ENCODE results near the gene ODF4.
"Not testable (repeated sequence)": the region's sequence is repeated elsewhere in the genome, so short reads cannot be mapped to it uniquely, and the experiment has no call there.

The ODF4 gene

DNA sequence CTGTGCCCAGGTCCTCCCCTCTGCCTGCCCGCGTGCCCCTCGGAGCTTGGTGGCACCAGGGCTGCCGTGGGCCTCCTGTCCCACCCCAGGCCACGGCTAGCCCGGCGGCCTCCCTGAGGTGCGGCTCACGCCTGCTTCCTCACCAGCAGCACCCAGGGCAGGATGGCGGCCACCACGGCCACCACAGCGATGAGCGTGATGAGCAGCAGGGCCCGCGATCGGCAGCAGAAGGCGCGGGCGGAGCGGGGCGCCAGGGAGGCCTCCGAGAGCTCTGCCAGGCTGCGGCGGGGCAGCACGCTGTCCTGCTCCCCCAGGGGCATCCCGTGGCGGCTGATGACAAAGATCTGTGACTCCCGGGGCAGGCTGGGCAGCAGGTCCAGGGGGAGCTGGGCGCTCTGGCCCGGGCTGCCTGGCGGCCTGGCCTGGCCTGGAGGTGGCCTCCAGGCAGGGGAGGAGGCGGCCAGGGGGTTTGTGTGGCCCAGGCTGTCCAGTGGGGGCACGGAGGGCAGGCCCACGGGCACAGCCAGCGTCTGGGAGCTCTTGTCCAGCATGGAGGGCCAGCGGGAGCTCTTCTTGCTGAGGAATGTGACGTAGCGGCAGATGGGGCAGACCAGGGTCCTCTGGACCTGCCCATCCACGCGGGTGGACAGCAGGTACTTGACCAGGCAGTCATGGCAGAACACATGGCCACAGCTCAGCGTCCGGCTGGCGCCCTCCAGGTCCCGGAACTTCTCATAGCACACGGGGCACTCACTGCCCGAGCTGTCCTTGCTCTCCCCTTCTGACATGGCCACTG lies 53.2 kb downstream of the ODF4 start:
- no peak overlapping the region for H3K4me3 ChIP-seq (replicated peaks in 1 of 2; ENCODE audit: low read depth in 2 of 2, low read length in 2 of 2)

DNA sequence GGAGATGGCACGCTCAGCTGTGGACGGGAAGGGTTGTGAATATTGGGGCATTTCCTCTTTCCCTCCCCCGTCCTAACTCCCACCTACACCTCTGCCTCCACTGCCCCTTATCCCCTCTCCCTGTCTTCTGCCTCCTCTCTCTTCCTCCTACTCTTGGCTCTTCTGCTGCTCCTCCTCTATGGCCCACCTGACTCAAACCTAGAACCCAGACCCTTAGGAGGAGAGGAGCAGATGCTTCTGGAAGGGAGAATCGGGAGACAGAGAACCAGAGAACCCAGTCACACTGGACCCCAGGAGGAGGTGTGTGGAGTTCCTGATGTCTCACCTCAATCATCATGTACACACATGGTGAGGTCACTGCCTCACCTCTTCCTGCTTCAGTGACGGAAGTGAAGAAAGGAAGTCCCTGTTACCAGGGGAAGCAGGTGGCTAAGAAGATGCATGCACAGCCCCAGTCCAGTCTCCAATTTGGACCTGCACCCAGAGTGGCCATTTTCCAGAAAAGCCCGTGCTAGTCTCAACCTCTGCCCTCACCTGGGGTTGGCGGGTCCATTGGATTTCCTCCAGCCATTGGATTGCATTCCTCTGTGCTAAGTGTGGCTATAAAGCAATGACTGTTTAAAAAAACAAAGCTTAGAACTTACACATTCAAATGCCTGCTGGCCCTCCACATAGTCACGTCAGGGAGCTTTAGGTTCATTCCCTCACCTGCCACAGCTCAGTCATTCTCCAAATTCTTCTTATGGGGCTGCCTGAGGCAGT lies 54.0 kb downstream of the ODF4 start:
- H3K4me3 ChIP-seq (replicated peaks in 1 of 2; ENCODE audit: low read depth in 2 of 2, low read length in 2 of 2): no peak overlapping the region
- TF ChIP-seq, protein P1, sequence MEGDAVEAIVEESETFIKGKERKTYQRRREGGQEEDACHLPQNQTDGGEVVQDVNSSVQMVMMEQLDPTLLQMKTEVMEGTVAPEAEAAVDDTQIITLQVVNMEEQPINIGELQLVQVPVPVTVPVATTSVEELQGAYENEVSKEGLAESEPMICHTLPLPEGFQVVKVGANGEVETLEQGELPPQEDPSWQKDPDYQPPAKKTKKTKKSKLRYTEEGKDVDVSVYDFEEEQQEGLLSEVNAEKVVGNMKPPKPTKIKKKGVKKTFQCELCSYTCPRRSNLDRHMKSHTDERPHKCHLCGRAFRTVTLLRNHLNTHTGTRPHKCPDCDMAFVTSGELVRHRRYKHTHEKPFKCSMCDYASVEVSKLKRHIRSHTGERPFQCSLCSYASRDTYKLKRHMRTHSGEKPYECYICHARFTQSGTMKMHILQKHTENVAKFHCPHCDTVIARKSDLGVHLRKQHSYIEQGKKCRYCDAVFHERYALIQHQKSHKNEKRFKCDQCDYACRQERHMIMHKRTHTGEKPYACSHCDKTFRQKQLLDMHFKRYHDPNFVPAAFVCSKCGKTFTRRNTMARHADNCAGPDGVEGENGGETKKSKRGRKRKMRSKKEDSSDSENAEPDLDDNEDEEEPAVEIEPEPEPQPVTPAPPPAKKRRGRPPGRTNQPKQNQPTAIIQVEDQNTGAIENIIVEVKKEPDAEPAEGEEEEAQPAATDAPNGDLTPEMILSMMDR (IDR thresholded peaks at IDR 0.05; ENCODE audit: low read depth, low read length): no peak
- peak in 1 of 2 donors; percentile 27 for DNase-seq (ENCODE audit: low read depth in 2 of 2)

More for the DNA sequence above, 53.2 kb downstream of the ODF4 start:
- TF ChIP-seq, protein P1 (IDR thresholded peaks at IDR 0.05; ENCODE audit: low read depth, low read length): no peak
- DNase-seq (ENCODE audit: low read depth in 2 of 2): no peak

DNA sequence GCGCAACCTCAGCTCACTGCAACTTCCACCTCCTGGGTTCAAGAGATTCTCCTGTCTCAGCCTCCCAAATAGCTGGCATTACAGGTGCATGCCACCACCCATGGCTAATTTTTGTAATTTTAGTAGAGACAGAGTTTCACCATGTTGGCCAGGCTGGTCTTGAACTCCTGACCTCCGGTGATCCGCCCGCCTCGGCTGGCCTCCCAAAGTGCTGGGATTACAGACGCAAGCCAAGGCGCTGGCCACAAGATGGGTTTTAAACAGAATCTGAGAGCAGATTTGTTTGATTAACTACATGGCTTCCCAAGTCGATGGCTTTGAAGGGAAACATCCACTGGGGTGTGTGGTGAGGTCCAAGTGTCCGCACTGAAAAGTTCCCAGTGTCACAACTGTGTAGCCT lies 54.9 kb downstream of the ODF4 start:
- not testable (repeated sequence) for H3K4me3 ChIP-seq (replicated peaks in 1 of 2; ENCODE audit: low read depth in 2 of 2, low read length in 2 of 2); DNase-seq (ENCODE audit: low read depth in 2 of 2)

All from cardiac fibroblast (primary cell).